DND-41 (cell line): ENCODE data around the gene IL9.

Experiments used
- ATAC-seq: fragments of 200-7000 bp; cut with Tn5 transposase; 3 replicates; pipeline ENCODE4 v1.9.1; 2021; ENCODE audit warnings: low read depth; ENCODE audit not compliant: insufficient read depth
- DNase-seq: peaks from one replicate; pipeline ENCODE4 v3.0.0-alpha.2; 2020
- H2AFZ ChIP-seq: 2 replicates; pipeline ENCODE4 v1.6.0; 2012; ENCODE audit warnings: low read depth, low read length
- H3K27ac ChIP-seq: 2 replicates; pipeline ENCODE4 v1.5.1; 2012; ENCODE audit warnings: low read length, inconsistent platforms
- H3K27me3 ChIP-seq: fragments of 200-600 bp; sonication (generic); 2 replicates; pipeline ENCODE4 v1.6.0; 2012; ENCODE audit warnings: low read length, mild to moderate bottlenecking, inconsistent platforms; ENCODE audit not compliant: insufficient read depth, poor library complexity
- H3K36me3 ChIP-seq: 2 replicates; pipeline ENCODE4 v1.5.1; 2012; ENCODE audit warnings: low read length, inconsistent platforms; ENCODE audit not compliant: insufficient read depth
- H3K4me1 ChIP-seq: 2 replicates; pipeline ENCODE4 v1.5.1; 2012; ENCODE audit warnings: mild to moderate bottlenecking, low read length; ENCODE audit not compliant: insufficient read depth
- H3K4me2 ChIP-seq: 2 replicates; pipeline ENCODE4 v1.6.0; 2012; ENCODE audit warnings: mild to moderate bottlenecking, moderate library complexity, low read length, inconsistent platforms; ENCODE audit not compliant: insufficient read depth
- H3K4me3 ChIP-seq, 2 experiments: fragments of 200-600 bp in 1 of 2; shearing (Covaris generic) in 1 of 2; 2 replicates each; pipeline ENCODE4 v1.5.1; 2012 to 2016; ENCODE audit warnings: inconsistent platforms in 2 of 2, low read length in 2 of 2, mild to moderate bottlenecking in 2 of 2, low read depth in 1 of 2, moderate library complexity in 1 of 2
- H3K79me2 ChIP-seq: 2 replicates; pipeline ENCODE4 v1.6.0; 2012; ENCODE audit warnings: low read length, inconsistent platforms; ENCODE audit not compliant: insufficient read depth
- H3K9ac ChIP-seq: 2 replicates; pipeline ENCODE4 v1.6.0; 2012; ENCODE audit warnings: low read depth, mild to moderate bottlenecking, inconsistent platforms, low read length, moderate library complexity
- H3K9me3 ChIP-seq: 2 replicates; pipeline ENCODE4 v1.5.1; 2012; ENCODE audit warnings: low read length, moderate library complexity, mild to moderate bottlenecking, inconsistent platforms; ENCODE audit not compliant: insufficient read depth, severe bottlenecking
- H4K20me1 ChIP-seq: 2 replicates; pipeline ENCODE4 v1.6.0; 2012; ENCODE audit warnings: low read length; ENCODE audit not compliant: insufficient read depth
- EZH2 ChIP-seq: IDR thresholded peaks from 3 replicates; pipeline ENCODE4 v1.6.1; 2012; ENCODE audit warnings: borderline replicate concordance, low read depth, mild to moderate bottlenecking, moderate library complexity, low read length, inconsistent platforms; ENCODE audit not compliant: severe bottlenecking
- TF ChIP-seq, protein P1 (sequence below): IDR thresholded peaks from 2 replicates; pipeline ENCODE4 v1.5.1; 2012; ENCODE audit warnings: borderline replicate concordance, low read length, moderate library complexity, mild to moderate bottlenecking; ENCODE audit not compliant: poor library complexity, severe bottlenecking; ENCODE audit errors: extremely low read depth

Gene IL9

GRCh38 chr5:135887881-135888614, 7.6 kb downstream of the IL9 start:
- H2AFZ ChIP-seq = no peak overlapping the region
- H4K20me1 ChIP-seq = 0 out of 2 replicates have a peak, but pooled peaks cover 2% of the 10 kb centered on the region
- H3K27me3 ChIP-seq = peaks cover 11% of the 10 kb centered on the region
- H3K79me2 ChIP-seq = no peaks in the 10 kb centered on the region
- no peak overlapping the region for H3K27ac ChIP-seq
- no peak for ATAC-seq
- no peaks in the 10 kb centered on the region for H3K36me3 ChIP-seq
- no peak overlapping the region for H3K9ac ChIP-seq
- H3K4me3 ChIP-seq = no peak overlapping the region
- H3K4me1 ChIP-seq = peaks cover 9% of the 10 kb centered on the region
- TF ChIP-seq EZH2 = no peak
- TF ChIP-seq, protein P1, sequence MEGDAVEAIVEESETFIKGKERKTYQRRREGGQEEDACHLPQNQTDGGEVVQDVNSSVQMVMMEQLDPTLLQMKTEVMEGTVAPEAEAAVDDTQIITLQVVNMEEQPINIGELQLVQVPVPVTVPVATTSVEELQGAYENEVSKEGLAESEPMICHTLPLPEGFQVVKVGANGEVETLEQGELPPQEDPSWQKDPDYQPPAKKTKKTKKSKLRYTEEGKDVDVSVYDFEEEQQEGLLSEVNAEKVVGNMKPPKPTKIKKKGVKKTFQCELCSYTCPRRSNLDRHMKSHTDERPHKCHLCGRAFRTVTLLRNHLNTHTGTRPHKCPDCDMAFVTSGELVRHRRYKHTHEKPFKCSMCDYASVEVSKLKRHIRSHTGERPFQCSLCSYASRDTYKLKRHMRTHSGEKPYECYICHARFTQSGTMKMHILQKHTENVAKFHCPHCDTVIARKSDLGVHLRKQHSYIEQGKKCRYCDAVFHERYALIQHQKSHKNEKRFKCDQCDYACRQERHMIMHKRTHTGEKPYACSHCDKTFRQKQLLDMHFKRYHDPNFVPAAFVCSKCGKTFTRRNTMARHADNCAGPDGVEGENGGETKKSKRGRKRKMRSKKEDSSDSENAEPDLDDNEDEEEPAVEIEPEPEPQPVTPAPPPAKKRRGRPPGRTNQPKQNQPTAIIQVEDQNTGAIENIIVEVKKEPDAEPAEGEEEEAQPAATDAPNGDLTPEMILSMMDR = no peak
- H3K9me3 ChIP-seq = no peaks in the 10 kb centered on the region
- DNase-seq = no peak
- H3K4me2 ChIP-seq = no peak overlapping the region; the same call in 1 of the 2 replicates

GRCh38 chr5:135887447-135887864, 8.2 kb downstream of the IL9 start:
- Histone ChIP-seq H3K27ac (no peak overlapping the region), H3K36me3 (no peaks in the 10 kb centered on the region), H2AFZ (no peak overlapping the region), H3K9ac (no peak overlapping the region), H3K9me3 (no peaks in the 10 kb centered on the region), H3K4me2 (peak overlapping the region; percentile 9), H3K4me1 (peaks cover 9% of the 10 kb centered on the region), H3K4me3 (no peak overlapping the region), H3K79me2 (no peaks in the 10 kb centered on the region), H3K27me3 (peaks cover 8% of the 10 kb centered on the region), H4K20me1 (0 out of 2 replicates have a peak, but pooled peaks cover 2% of the 10 kb centered on the region)
- DNase-seq = peak; percentile 76
- no peak for TF ChIP-seq EZH2
- TF ChIP-seq, protein P1 = peak; percentile 91
- peak; percentile 95 for ATAC-seq

DNA sequence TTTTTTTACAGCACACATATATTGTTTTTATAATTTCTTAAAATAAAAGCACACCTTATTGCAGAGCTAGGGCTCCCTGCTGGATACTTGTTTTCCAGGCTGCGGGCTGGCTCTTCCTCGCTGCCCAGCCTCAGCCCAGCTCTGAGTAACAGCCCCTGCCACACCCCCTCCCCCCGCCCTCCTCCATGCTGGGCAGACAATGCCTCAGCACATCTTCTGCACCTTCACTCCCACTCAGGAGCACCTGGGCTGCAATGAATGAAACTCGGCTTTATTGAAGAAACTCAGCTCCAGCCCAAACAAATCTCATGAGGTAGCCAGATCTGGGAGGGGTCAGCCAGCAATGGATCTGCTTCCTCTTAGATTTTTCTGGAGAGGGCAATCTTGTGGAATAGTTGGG, 9.5 kb downstream of the IL9 start:
- Histone ChIP-seq H3K27me3 (peaks cover 12% of the 10 kb centered on the region), H3K36me3 (no peaks in the 10 kb centered on the region), H3K4me2 (no peak overlapping the region), H3K4me1 (peaks cover 8% of the 10 kb centered on the region), H3K9me3 (no peaks in the 10 kb centered on the region), H2AFZ (no peak overlapping the region), H3K27ac (no peak overlapping the region), H3K4me3 (no peak overlapping the region), H3K9ac (no peak overlapping the region), H4K20me1 (0 out of 2 replicates have a peak, but pooled peaks cover 2% of the 10 kb centered on the region), H3K79me2 (no peaks in the 10 kb centered on the region)
- no peak for ATAC-seq
- TF ChIP-seq EZH2 = no peak
- TF ChIP-seq, protein P1 = no peak
- no peak for DNase-seq
